ENCODE data around the gene COX20.

Gene COX20, protein sequence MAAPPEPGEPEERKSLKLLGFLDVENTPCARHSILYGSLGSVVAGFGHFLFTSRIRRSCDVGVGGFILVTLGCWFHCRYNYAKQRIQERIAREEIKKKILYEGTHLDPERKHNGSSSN

DNA sequence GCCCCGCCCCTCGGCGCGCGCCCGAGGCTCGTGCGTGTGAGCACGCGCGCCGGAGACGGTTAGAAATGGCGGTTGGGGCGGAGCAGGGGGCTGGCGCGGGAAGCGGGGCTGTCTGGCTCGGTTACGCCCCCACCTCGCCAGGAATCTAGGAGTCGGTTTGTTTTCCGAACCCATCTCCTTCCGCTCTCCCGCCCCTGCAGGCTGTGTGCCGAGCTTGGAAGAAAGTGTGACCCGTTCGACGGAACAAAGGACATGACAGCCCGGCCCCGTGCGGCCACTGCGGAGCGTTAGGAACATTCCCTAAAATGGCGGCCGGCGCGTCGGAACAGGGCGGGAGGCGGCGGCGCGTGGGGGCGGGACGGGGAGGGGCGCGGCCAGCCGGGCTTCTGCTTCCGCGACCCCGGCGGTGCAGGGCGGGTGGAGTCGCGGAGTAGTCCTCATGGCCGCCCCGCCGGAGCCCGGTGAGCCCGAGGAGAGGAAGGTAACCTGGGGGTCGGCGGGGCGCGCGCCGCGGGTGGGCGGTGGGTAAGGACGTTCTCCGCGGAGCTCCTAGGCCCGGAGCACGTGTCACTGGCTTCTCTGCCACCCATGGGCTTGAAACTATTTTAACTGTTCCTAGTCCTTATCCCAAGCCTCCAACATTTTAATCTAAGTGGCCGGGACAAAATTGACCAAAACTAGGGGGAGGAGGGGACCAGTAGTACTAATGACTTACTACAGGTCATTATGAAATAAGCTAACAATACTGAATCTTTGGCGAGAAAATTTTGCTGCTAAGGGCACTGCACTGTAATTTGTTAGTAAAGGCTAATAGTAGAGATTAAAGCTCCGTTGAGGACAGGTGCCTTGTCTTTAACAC, at the start of gene COX20:
Gene COX20 (plus strand): TSS at position 383 of the 859 bp plus-strand sequence. CDS start 57 bp downstream, at position 440.
- H3F3A ChIP-seq (ENCODE audit: insufficient read depth): peaks cover 65% of the 10 kb centered on the region
- peak within 1 kb of the TSS; percentile 97 for H3K4me2 ChIP-seq (ENCODE audit: low read depth, low read length, poor library complexity, severe bottlenecking)
- H3K4me3 ChIP-seq (ENCODE audit: insufficient read depth, low read length, poor library complexity, severe bottlenecking): peak within 1 kb of the TSS; percentile 98
- peak within 1 kb of the TSS; percentile 98 for H3K9ac ChIP-seq (ENCODE audit: low read length)
- H3K27me3 ChIP-seq (ENCODE audit: low read length): no peaks in the 10 kb centered on the region
- TF ChIP-seq EZH2phosphoT487 (conservative IDR thresholded peaks at IDR 0.05; ENCODE audit: low read length) (no peak), CTCF (IDR thresholded peaks at IDR 0.05; ENCODE audit: insufficient read depth, low read length, poor library complexity, severe bottlenecking) (no peak)
- no peaks in the 10 kb centered on the region; the same call in none of the 2 replicates for H3K36me3 ChIP-seq (ENCODE audit: low read length)
- H3K9me2 ChIP-seq (replicated peaks; ENCODE audit: insufficient read depth, low read length): no peaks in the 10 kb centered on the region
- H3K27ac ChIP-seq (ENCODE audit: low read depth, low read length): peak within 1 kb of the TSS; percentile 94
- no peaks in the 10 kb centered on the region for H3K9me3 ChIP-seq (ENCODE audit: insufficient read depth, low read length)
- no peaks in the 10 kb centered on the region for H4K20me1 ChIP-seq (ENCODE audit: low read depth, low read length)
- peaks cover 47% of the 10 kb centered on the region for H3K79me2 ChIP-seq (ENCODE audit: insufficient read depth, low read length)
- H2AFZ ChIP-seq (ENCODE audit: low read depth, low read length, severe bottlenecking): peak within 1 kb of the TSS; percentile 98

DNA sequence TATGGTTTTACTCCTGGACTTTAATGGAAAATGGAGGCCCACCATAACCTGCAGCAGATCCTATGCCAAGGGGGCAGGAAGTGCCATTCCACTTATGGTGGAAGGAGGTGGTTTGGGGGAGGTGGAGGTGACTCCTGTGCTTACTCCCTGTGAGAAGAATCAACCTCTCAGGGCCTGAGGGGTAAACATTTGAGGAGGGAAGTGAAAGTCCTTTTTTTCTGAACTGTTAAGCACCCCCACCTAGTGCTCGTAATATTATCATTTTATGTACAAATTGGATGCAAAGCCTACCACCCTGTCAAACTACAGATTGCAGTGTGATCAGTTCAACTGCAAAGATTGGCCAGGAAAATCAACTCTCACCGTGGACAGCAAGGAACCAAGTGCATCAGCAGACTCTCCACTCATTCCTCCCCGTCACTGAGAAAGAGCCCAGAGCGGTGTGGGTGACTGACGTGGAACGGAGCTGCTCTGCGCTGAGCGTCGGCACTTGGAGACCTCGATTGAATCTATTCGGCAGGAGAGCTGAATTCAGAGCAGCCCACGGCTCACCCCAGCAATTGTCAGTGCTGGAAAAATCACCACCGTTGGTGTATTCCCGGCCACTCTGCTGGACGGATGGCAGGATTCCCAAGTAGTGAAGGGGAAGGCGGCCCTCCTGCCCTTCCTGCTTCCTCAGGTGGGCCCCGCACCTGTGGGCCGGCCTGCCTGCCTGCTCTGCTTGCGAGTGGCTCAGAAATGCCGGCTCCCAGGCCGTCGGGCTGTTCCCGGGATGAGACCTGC, 46.8 kb upstream of the COX20 start:
- peaks cover 12% of the 10 kb centered on the region; the same call in 1 of the 2 replicates for H3F3A ChIP-seq (ENCODE audit: insufficient read depth)
- no peaks in the 10 kb centered on the region for H3K36me3 ChIP-seq (ENCODE audit: low read length)
- TF ChIP-seq CTCF (IDR thresholded peaks at IDR 0.05; ENCODE audit: insufficient read depth, low read length, poor library complexity, severe bottlenecking): no peak
- TF ChIP-seq EZH2phosphoT487 (conservative IDR thresholded peaks at IDR 0.05; ENCODE audit: low read length): no peak
- no peaks in the 10 kb centered on the region for H3K9me3 ChIP-seq (ENCODE audit: insufficient read depth, low read length)
- no peaks in the 10 kb centered on the region for H3K9me2 ChIP-seq (replicated peaks; ENCODE audit: insufficient read depth, low read length)
- peak overlapping the region; percentile 27; the same call in 1 of the 2 replicates for H3K9ac ChIP-seq (ENCODE audit: low read length)
- no peaks in the 10 kb centered on the region for H4K20me1 ChIP-seq (ENCODE audit: low read depth, low read length)
- H3K27me3 ChIP-seq (ENCODE audit: low read length): no peaks in the 10 kb centered on the region
- H2AFZ ChIP-seq (ENCODE audit: low read depth, low read length, severe bottlenecking): peak overlapping the region; percentile 42
- H3K27ac ChIP-seq (ENCODE audit: low read depth, low read length): no peak overlapping the region; the same call in 1 of the 2 replicates
- peak overlapping the region; percentile 35 for H3K4me2 ChIP-seq (ENCODE audit: low read depth, low read length, poor library complexity, severe bottlenecking)
- H3K79me2 ChIP-seq (ENCODE audit: insufficient read depth, low read length): no peaks in the 10 kb centered on the region
- H3K4me3 ChIP-seq (ENCODE audit: insufficient read depth, low read length, poor library complexity, severe bottlenecking): no peak overlapping the region

DNA sequence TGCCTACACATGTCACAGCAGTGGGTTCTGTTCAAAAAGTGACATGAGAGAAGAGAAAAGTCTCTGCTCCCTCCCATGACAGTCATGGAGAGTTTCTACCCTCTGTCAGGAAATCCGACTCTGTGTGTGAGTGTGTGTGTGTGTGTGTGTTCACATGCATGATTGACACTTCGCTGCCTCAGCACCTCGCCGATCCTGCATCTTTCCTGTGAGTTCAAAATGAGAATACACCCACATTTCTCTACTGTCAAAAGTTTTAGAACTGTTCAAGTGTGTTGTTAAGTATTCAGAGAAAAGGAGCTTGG, 46.2 kb upstream of the COX20 start:
- H3K36me3 ChIP-seq (ENCODE audit: low read length): no peaks in the 10 kb centered on the region
- H3F3A ChIP-seq (ENCODE audit: insufficient read depth): peaks cover 12% of the 10 kb centered on the region; the same call in 1 of the 2 replicates
- H3K4me2 ChIP-seq (ENCODE audit: low read depth, low read length, poor library complexity, severe bottlenecking): no peak overlapping the region
- TF ChIP-seq CTCF (IDR thresholded peaks at IDR 0.05; ENCODE audit: insufficient read depth, low read length, poor library complexity, severe bottlenecking) (no peak), EZH2phosphoT487 (conservative IDR thresholded peaks at IDR 0.05; ENCODE audit: low read length) (no peak)
- H3K9ac ChIP-seq (ENCODE audit: low read length): no peak overlapping the region
- H3K4me3 ChIP-seq (ENCODE audit: insufficient read depth, low read length, poor library complexity, severe bottlenecking): no peak overlapping the region
- H2AFZ ChIP-seq (ENCODE audit: low read depth, low read length, severe bottlenecking): no peak overlapping the region
- no peaks in the 10 kb centered on the region for H3K9me3 ChIP-seq (ENCODE audit: insufficient read depth, low read length)
- no peaks in the 10 kb centered on the region for H3K27me3 ChIP-seq (ENCODE audit: low read length)
- H4K20me1 ChIP-seq (ENCODE audit: low read depth, low read length): no peaks in the 10 kb centered on the region
- no peak overlapping the region for H3K27ac ChIP-seq (ENCODE audit: low read depth, low read length)
- no peaks in the 10 kb centered on the region for H3K9me2 ChIP-seq (replicated peaks; ENCODE audit: insufficient read depth, low read length)
- no peaks in the 10 kb centered on the region for H3K79me2 ChIP-seq (ENCODE audit: insufficient read depth, low read length)

Measured in SU-DHL-6 (cell line).